ENCODE results near the gene ECI1.

ECI1 gene

DNA sequence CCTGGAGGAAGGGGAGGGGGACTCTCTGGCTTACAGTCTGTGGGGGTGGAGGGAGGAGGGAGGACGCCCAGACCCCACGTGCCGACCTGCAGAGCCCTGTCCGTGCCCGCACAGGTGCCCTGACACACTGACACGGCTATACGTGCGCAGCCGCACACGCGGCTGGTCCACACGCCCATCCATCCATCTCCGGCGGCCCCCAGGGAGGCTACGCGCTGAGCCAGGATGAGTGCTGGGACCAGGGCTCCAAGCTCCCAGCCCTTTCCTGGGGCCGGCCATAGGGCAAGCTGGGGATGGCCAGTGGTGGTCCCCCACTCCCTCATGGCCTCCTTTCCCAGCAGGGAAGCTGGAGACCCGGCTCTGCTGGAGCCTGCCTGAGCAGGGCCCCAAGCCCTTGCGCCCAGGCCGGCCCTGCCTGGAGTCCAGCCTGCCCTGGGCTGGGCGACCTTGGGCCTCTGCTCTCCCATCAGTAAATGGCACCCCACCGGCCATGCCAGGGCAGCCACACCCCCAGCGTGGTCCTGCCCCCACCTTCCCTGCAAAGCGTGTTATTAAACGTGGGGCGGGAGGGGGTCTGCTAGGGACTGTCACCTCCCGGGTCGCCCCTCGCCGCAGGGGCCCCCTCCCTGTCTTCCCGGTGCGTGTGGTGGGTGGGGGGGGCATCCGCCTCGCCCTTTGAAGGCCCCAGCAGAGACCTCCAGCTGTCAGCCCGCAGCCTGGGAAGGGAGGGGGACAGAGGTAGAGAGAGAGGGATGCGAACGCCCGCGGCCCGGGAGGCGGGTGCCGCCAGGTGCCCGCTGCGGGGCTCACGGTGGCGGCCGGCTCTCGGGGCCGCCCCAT is 55.8 kb downstream of the ECI1 start:
- DNase-seq (ENCODE audit: low spot score) = no peak

DNA sequence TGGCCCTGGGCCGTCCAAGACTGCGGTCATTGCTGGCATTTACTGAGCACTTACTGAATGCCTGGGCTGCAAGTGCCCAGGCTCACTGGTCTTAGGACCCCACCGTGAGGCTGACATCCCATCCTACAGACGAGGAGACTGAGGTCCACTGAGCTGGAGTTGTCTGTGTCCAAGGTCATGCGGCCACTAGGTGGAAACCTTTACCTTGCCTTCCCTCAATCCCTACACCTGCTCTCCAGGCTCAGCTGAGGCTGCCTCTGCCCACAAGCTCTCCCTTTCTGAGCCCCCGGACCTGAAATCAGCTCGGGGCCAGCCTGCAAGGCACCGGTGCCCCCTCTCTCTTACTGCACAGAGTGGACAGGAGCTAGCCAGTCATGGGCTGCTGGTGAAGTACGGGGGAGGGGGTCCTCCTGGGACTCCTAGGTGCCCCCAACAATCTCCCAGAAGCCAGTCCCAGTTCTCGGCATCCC is 56.5 kb downstream of the ECI1 start:
- peak; percentile 27 for DNase-seq (ENCODE audit: low spot score)

DNA sequence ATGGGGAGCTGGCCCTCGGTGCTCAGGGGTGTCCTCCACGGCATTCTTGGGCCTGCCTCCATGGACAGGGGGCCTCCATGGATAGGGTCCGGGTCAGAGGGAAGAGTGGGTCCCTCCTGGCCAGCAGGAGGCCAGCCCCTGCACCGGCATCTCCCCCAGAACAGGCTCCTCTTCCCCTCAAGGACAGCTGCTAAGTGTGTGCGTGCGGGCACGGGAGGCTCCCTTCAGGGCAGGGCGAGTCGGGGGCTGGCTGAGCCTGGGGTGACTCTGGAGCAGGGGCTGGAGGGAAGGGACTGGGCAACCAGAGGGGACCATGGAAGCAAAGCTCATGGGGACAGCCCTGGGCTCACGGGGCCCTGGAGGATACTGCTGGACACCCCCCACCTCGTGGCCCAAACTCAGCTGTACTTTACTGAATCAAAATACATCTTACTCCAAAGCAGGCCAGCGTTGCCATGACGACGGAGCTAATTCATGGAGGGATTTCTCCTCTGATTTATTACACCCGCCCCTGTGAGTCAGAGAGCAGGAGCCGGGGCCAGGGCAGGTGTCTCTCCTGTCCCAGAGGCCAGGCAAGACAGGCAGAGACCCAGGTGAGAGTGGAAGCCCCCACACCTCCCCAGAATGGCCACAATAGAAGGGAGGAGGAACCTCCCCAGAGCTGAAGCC is 57.1 kb downstream of the ECI1 start:
- DNase-seq (ENCODE audit: low spot score) = no peak

DNA sequence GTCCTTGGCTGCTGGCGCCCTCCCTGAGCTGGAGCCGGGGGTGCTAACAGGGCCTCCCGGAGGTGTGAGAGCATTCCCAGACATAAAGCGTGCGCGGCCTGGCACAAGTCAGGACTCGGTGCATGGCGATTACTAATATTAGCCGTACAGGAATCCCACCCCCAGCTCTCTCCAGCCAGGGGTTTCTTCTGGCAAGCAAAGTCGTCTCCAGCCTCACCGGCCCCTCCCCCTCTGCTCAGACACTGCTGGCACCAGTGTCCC is 60.0 kb downstream of the ECI1 start:
- DNase-seq (ENCODE audit: low spot score) = no peak

DNA sequence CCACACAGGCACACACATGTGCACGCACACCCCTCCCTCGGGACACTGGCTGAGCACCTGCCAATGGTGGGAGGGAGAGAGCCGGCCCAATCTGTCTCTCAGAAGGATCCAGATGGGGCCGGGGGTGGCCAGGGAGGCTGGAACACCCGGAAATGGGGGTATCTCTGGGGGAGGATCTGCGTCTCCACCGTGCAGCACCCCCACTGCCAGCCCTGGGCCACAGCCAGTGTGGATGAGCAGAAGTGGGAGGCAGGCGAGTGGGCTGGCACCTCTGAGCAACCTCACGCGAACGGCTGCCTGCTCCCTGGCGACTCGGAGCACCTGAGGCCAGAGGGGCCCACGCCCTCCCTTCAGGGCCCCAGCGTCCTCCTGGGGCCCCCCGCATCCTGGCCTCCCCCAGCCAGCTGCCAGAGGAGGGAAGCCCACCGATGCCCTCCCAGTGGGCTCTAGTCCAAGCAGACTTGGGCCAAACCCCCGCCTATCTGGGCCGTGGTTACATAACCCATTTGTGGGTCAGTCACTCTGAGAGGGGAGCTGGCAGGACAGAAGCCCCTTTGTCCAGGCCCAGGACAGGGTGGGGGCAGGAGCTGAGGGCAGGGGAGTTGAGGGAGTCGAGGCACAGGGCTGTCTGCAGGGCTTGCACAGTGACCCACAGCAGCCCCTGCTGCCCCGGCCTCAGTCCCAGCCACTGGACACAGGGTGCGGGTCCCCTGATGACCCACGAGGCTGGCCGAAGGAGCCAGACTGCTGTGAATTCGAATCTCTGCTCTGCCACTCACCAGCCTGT is 60.5 kb downstream of the ECI1 start:
- no peak for DNase-seq (ENCODE audit: low spot score)

DNA sequence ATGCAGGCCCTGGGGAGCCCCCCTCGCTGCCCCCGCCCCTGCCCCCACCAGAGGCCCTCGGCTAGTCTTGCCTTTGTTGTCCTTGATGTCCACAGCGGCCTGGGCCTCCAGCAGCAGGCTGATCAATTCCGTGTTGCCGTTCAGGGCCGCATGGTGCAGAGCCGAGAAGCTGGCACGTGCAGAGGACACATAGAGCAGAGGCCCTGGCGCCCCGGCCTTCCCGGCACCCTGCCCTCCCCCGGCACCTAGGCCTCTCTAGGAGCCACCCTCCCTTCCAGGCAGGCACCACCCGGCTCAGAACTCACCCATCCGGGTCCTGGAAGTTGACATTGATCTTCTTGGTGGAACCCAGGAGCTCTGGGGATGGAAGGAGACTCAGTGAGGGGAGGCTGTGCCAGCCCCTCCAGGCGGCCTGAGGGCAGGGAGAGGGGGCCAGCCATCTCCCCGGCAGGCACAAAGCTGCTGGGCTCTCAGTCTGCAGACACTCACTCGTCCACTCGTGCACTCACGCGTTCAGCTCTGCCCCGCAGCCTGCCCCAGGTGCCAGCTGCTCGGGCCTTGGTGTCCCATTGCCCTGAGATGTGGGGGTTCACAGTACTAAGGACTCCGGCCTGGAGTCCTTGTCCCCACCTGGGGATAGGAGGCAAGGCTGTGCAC is 61.3 kb downstream of the ECI1 start:
- DNase-seq (ENCODE audit: low spot score) = no peak
